NCI-H1092 (cell line): ENCODE measurements around the gene BCL6.

ENCODE experiments used
- DNase-seq: peaks from one replicate; lab custom pipeline; 2025; lab: John Stamatoyannopoulos, UW

Gene BCL6

GRCh38 chr3:187762792-187763191, 17.5 kb upstream of the BCL6 start:
- no peak for DNase-seq

- no peak for DNase-seq
These were observed 14.3 kb upstream of the BCL6 start for GRCh38 chr3:187759601-187760000.

- DNase-seq: no peak
These were observed 13.2 kb upstream of the BCL6 start for GRCh38 chr3:187758318-187758955.

GRCh38 chr3:187753516-187753915, 8.2 kb upstream of the BCL6 start:
- no peak for DNase-seq

GRCh38 chr3:187750513-187751123, 5.3 kb upstream of the BCL6 start:
- DNase-seq: no peak

GRCh38 chr3:187750006-187750512, 4.8 kb upstream of the BCL6 start:
- DNase-seq: no peak

GRCh38 chr3:187748050-187748481, 2.8 kb upstream of the BCL6 start:
- peak; percentile 64 for DNase-seq

GRCh38 chr3:187747506-187747905, 2.2 kb upstream of the BCL6 start:
- no peak for DNase-seq

- no peak for DNase-seq
These were observed 1.4 kb upstream of the BCL6 start for GRCh38 chr3:187746442-187747281.

- no peak for DNase-seq
These were observed 782 bp upstream of the BCL6 start for GRCh38 chr3:187746059-187746441.

- no peak for DNase-seq
These were observed 808 bp downstream of the BCL6 start for GRCh38 chr3:187744169-187745151.

GRCh38 chr3:187743195-187744141, 1.8 kb downstream of the BCL6 start:
- DNase-seq: no peak

- no peak for DNase-seq
These were observed 2.7 kb downstream of the BCL6 start for GRCh38 chr3:187742351-187743171.

GRCh38 chr3:187741403-187742350, 3.6 kb downstream of the BCL6 start:
- DNase-seq: no peak

- no peak for DNase-seq
These were observed 4.6 kb downstream of the BCL6 start for GRCh38 chr3:187740421-187741399.

GRCh38 chr3:187739561-187740332, 5.5 kb downstream of the BCL6 start:
- DNase-seq: no peak
